HG03066 (cell line): Measurements from ENCODE around the gene SH3TC1.
A peak's percentile ranks its signal among the peaks of the same experiment; 100 is the strongest.

Experiments used
- ATAC-seq: cut with Tn5 transposase; IDR thresholded peaks from one replicate; pipeline ENCODE4 v1.9.1; 2021; ENCODE audit warnings: low read depth; ENCODE audit not compliant: unreplicated experiment

Gene SH3TC1

DNA sequence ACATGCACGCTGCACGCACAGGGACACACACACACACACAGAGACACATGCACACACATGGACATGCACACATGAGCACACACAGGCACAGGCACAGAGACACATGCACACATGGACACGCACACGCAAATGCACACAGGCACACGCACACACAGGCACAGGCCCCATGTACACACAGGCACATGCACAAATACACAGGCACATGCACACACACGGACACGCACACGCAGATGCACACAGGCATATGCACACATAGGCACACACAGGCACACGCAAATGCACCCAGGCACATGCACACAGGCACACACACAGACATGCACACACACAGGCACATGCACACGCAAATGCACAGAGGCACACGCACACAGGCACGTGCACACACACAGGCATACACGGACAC, 40.1 kb downstream of the SH3TC1 start:
- no peak for ATAC-seq

GRCh38 chr4:8239661-8240060, 40.6 kb downstream of the SH3TC1 start:
- no peak for ATAC-seq

- no peak for ATAC-seq
Observed at GRCh38 chr4:8240211-8241041, 41.3 kb downstream of the SH3TC1 start.

GRCh38 chr4:8241211-8241779, 42.2 kb downstream of the SH3TC1 start:
- ATAC-seq = no peak

- peak; percentile 63 for ATAC-seq
Observed at GRCh38 chr4:8241895-8242696, 43.0 kb downstream of the SH3TC1 start.

DNA sequence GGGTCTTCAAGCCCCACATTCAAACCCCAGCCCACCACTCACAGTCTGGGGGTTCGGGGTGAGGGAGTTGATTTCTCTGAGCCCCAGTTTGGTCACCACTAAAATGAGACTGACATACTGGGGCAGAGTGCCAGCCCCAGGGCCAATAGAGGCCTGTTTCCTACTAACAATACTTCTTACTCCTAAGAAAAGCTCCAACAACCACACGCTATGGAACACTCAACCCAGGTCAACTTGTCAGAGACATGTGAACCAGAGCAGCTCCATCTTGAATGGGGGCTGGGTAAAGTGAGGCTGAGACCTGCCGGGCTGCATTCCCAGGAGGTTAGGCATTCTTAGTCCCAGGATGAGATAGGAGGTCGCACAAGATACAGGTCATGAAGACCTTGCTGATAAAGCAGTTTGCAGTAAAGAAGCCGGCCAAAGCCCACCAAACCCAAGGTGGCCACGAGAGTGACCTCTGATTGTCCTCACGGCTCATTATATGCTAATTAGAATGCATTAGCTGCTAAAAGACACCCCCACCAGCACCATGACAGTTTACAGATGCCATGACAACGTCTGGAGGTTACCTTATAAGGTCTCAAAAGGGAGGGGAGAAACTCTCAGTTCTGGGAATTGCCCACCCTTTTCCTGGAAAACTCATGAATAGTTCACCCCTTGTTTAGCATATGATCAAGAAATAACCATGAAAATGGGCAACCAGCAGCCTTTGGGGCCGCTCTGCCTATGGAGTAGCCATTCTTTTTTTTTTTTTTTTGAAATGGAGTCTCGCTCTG, 43.9 kb downstream of the SH3TC1 start:
- no peak for ATAC-seq

DNA sequence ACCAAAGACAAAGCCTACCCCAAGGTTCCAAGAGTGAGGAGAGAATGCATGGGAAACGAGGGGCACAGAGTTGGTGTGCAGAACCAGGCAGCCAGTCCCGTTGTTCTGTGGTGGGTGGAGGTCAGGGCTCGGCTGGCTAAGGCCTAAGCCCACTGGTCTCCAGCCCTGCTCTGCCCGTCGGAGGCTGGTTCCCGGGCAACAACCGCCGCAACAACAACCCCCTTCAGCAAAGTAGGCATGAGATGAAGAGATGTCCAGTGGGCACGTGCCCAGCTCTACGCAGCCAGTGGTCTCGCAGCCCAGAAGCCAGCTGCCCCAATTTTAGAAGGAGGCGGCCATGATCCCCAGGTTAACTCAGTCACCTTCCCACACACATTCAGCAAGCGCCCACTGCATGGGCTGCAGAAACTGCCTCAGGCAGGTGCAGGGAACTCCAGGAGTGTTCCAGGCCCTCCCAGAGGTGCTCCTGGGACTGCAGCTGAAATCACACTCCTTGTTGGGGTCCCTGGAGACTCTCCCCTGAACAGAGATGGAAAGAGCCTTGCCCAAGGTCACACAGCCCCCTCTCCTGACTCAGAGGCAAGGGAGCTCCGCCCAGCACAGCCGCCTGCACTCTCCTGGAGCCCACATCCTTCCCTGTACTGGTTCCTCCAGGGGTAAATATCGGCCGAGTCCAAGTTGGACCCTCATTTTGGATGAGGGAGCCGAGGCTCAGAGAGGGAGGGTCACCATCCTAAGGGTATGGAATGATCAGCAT, 45.1 kb downstream of the SH3TC1 start:
- ATAC-seq = no peak

GRCh38 chr4:8244931-8245460, 45.9 kb downstream of the SH3TC1 start:
- no peak for ATAC-seq

GRCh38 chr4:8245884-8246833, 47.1 kb downstream of the SH3TC1 start:
- no peak for ATAC-seq

DNA sequence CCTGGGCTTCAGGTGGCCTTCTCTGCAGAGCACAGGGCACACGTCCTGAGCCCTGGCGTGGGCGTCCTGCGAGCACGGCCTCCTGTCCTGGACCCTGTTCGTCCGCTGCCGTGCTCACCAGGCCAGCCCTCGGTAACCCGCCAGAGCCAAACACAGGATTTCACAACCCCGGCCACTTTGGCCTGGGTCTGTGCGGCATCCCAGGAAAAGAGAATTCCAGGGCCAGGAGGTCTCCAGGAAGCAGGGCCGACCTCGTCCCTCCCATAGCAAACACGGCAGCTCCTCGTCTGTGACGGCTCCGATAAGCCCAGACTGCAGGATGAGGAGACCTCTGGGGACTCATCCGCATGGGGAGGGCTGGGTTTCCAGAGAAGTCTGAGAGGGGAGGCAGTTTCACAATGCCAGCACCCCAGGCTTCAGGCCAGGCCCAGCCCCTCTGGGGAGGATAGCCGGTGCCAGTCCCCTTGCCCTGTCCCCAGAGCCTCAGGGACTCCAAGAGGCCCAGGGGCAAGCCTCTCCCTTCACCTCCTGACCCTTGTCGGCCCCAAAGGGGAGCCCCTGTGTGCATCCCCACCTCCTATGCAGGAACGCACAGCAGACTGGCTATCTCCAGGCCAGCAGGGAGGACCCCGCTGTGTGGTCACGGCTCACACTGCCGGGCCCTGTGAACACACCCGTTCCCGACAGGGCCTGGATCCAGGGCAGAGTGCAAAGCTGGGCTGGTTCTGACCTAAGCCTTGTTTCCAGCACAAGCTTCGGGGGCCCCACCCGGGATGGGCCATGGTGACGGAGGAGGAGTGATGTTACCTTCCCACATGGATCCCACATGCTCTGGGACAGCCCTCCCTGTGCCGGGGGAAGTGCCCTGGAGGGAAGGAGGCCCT, 48.2 kb downstream of the SH3TC1 start:
- no peak for ATAC-seq

GRCh38 chr4:8248091-8248490, 49.0 kb downstream of the SH3TC1 start:
- ATAC-seq = no peak

GRCh38 chr4:8250227-8250626, 51.1 kb downstream of the SH3TC1 start:
- ATAC-seq = no peak

DNA sequence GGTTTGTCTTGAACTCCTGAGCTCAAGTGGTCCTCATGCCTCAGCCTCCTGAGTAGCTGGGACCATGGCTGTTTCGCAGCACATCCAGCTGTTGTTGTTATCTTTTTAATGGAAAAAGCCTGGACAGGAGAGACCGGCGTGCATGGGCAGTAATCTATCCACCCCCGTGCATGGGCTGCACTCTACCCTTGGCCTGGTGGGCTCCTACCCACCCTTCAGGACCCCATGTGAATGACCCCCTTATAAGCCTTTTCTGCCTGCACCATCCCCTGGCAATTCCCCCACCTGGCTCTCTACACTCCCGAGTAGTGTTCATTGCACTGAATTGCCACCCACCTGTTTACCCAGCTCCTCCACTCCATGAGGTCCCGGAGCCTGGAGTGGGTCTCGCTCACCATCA, 51.5 kb downstream of the SH3TC1 start:
- ATAC-seq = no peak

GRCh38 chr4:8251110-8251883, 52.2 kb downstream of the SH3TC1 start:
- no peak for ATAC-seq

DNA sequence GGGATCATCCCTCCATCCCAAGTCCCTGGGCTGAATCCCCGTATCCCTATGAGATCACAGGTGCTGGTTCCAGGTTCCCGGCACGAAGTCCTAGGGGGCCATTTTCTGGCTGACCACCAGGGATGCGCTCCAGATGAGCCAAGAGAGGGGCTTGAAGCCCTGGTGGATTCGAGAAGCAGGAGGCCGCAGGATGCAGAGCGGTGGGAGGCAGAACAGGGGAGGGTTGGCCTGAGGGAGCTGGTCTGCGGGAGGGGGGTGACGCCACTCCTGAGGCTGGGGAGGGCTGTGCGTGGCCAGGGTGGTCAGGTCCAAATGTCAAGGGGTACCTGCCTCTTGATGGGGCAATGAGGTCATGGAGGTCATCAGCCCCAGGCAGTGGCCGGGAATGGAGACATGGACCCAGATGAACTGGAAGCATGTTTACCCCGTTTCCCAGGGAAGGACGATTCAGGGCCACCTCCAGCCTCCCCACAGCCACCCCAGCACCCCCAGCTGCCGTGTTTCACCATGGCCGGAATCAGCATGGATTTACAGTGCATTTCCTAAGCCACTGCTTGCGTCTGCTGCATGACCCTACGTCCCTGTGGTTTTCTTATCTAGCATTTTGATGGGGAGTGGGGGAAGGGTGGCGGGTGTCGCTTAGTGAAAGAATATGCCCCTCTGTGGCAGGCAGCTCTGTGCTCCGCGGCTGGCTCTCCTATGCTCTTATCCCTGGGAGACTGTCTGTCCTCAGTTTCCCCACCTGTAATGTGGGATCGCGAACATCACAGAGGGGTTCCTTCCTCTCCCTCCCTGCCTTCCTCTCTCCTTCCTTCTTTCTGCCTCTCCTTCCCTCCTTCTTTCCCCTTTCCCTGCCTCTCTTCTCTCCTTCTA, 53.4 kb downstream of the SH3TC1 start:
- no peak for ATAC-seq

DNA sequence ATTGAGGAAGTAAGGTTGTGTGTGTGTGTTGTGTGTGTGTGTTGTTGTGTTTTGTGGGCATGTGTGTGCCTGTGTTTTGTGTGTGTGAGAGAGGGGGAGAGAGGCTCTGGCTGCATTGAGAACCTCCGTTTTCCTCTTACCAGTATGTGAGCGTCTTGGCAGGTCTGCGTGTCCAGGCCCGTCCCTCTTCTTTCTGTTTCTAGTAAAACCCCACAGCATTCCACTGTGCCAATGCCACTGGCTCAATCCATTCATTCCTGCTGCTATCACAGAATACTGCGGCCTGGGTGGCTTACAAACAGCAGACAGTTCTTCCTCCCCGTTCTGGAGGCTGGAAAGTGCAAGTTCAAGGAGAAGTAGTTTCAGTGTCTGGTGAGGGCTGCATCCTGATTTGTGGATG, 55.0 kb downstream of the SH3TC1 start:
- ATAC-seq = no peak
